Astrocyte (in vitro differentiated cells and primary cell): Measurements from ENCODE around the gene TAS2R20. TPM values are rescaled to one million over a fixed set of nuclear protein-coding genes. Genes with fewer than 3 reads are reported as not detected.

Source experiments
- DNase-seq: peaks from one replicate; pipeline ENCODE4 v3.0.0-alpha.2; 2010; ENCODE audit warnings: low read depth
- FAIRE-seq: peaks from 2 replicates; lab custom pipeline; 2011; peaks lifted over from hg19 to GRCh38; lab: Jason Lieb, UNC
- H2AFZ ChIP-seq: 2 replicates; pipeline ENCODE4 v1.6.0; 2012; ENCODE audit warnings: low read depth, low read length, inconsistent platforms
- H3K27ac ChIP-seq: 2 replicates; pipeline ENCODE4 v1.5.1; 2011; ENCODE audit warnings: low read depth, low read length, inconsistent platforms
- H3K27me3 ChIP-seq: 2 replicates; pipeline ENCODE4 v1.6.0; 2011; ENCODE audit warnings: low read length, inconsistent platforms; ENCODE audit not compliant: insufficient read depth
- H3K36me3 ChIP-seq: 2 replicates; pipeline ENCODE4 v1.5.1; 2011; ENCODE audit warnings: low read length, inconsistent platforms; ENCODE audit not compliant: insufficient read depth
- H3K4me1 ChIP-seq: 2 replicates; pipeline ENCODE4 v1.5.1; 2011; ENCODE audit warnings: low read length, inconsistent platforms; ENCODE audit not compliant: insufficient read depth
- H3K4me2 ChIP-seq: 2 replicates; pipeline ENCODE4 v1.6.0; 2012; ENCODE audit warnings: low read length, inconsistent platforms
- H3K4me3 ChIP-seq: 2 replicates; pipeline ENCODE4 v1.5.1; 2011; ENCODE audit warnings: low read depth, mild to moderate bottlenecking, low read length, inconsistent platforms; ENCODE audit not compliant: insufficient read depth
- H3K79me2 ChIP-seq: 2 replicates; pipeline ENCODE4 v1.6.0; 2012; ENCODE audit warnings: mild to moderate bottlenecking, low read length, inconsistent platforms; ENCODE audit not compliant: insufficient read depth
- H3K9ac ChIP-seq: 2 replicates; pipeline ENCODE4 v1.6.0; 2012; ENCODE audit warnings: mild to moderate bottlenecking, low read length, inconsistent platforms
- H3K9me3 ChIP-seq: 2 replicates; pipeline ENCODE4 v1.5.1; 2012; ENCODE audit warnings: low read depth, mild to moderate bottlenecking, low read length, inconsistent platforms; ENCODE audit not compliant: insufficient read depth
- H4K20me1 ChIP-seq: 2 replicates; pipeline ENCODE4 v1.6.0; 2012; ENCODE audit warnings: low read length, inconsistent platforms; ENCODE audit not compliant: insufficient read depth
- H3K27ac Mint-ChIP-seq: one replicate; pipeline ENCODE4 v1.8.0; 2021; ENCODE audit warnings: mild to moderate bottlenecking, mixed read lengths; ENCODE audit not compliant: unreplicated experiment
- H3K27me3 Mint-ChIP-seq: one replicate; pipeline ENCODE4 v1.8.0; 2021; ENCODE audit warnings: low read depth, mixed read lengths; ENCODE audit not compliant: unreplicated experiment
- H3K36me3 Mint-ChIP-seq: one replicate; pipeline ENCODE4 v1.8.0; 2021; ENCODE audit warnings: low read depth, mixed read lengths; ENCODE audit not compliant: unreplicated experiment
- H3K4me1 Mint-ChIP-seq: one replicate; pipeline ENCODE4 v1.8.0; 2021; ENCODE audit warnings: low read depth, mixed read lengths; ENCODE audit not compliant: unreplicated experiment
- H3K4me3 Mint-ChIP-seq: one replicate; pipeline ENCODE4 v1.8.0; 2021; ENCODE audit warnings: mild to moderate bottlenecking, moderate library complexity, mixed read lengths; ENCODE audit not compliant: unreplicated experiment
- H3K9me3 Mint-ChIP-seq: one replicate; pipeline ENCODE4 v1.8.0; 2021; ENCODE audit warnings: mild to moderate bottlenecking, mixed read lengths; ENCODE audit not compliant: unreplicated experiment
- EZH2 ChIP-seq: IDR thresholded peaks from 2 replicates; pipeline ENCODE4 v1.6.1; 2012; ENCODE audit warnings: mild to moderate bottlenecking, low read length, inconsistent platforms; ENCODE audit not compliant: insufficient read depth
- total RNA-seq: library from RNA; stranded (reverse); gene quantifications from 2 replicates; pipeline ENCODE4 v1.2.1, GENCODE V29; 2021
- TF ChIP-seq, protein P1 (sequence below): IDR thresholded peaks from 2 replicates; pipeline ENCODE4 v1.5.1; 2011; ENCODE audit warnings: low read depth, mild to moderate bottlenecking, inconsistent platforms, low read length, moderate library complexity; ENCODE audit not compliant: insufficient read depth

TAS2R20 gene
- total RNA-seq, 1 donor from 2014 or later: 0.57 TPM

DNA sequence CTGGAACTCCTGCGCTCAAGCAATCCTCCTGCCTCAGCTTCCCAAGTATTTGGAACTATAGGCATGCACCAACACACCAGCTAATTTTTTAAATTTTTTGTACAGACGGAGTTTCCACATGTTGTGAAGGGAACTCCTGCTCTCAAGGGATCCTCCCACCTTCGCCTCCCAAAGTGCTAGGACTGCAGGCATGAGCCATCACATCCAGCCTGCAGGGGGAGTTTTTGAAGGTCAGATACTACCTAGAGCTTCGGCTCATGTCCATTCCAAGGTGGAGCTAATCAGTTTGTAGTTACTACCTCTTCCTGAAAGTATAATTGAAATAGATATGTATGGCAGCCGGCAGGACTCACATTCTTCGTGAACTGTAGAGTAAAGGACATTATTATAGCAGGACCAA lies 28.0 kb upstream of the TAS2R20 start:
- Histone ChIP-seq H3K4me3 (no peak overlapping the region), H3K9ac (no peak overlapping the region), H3K9me3 (no peaks in the 10 kb centered on the region), H3K27ac (no peak overlapping the region), H3K27me3 (no peaks in the 10 kb centered on the region), H2AFZ (no peak overlapping the region), H4K20me1 (peaks cover 3% of the 10 kb centered on the region), H3K4me2 (no peak overlapping the region), H3K4me1 (no peaks in the 10 kb centered on the region), H3K79me2 (no peaks in the 10 kb centered on the region), H3K36me3 (no peaks in the 10 kb centered on the region)
- no peaks in the 10 kb centered on the region for H3K4me1 Mint-ChIP-seq
- no peaks in the 10 kb centered on the region for H3K27me3 Mint-ChIP-seq
- H3K36me3 Mint-ChIP-seq: peaks cover 10% of the 10 kb centered on the region
- H3K9me3 Mint-ChIP-seq: no peaks in the 10 kb centered on the region
- H3K27ac Mint-ChIP-seq: no peak overlapping the region
- FAIRE-seq (no peak), DNase-seq (no peak)
- H3K4me3 Mint-ChIP-seq: no peak overlapping the region
- TF ChIP-seq EZH2: no peak
- TF ChIP-seq, protein P1, sequence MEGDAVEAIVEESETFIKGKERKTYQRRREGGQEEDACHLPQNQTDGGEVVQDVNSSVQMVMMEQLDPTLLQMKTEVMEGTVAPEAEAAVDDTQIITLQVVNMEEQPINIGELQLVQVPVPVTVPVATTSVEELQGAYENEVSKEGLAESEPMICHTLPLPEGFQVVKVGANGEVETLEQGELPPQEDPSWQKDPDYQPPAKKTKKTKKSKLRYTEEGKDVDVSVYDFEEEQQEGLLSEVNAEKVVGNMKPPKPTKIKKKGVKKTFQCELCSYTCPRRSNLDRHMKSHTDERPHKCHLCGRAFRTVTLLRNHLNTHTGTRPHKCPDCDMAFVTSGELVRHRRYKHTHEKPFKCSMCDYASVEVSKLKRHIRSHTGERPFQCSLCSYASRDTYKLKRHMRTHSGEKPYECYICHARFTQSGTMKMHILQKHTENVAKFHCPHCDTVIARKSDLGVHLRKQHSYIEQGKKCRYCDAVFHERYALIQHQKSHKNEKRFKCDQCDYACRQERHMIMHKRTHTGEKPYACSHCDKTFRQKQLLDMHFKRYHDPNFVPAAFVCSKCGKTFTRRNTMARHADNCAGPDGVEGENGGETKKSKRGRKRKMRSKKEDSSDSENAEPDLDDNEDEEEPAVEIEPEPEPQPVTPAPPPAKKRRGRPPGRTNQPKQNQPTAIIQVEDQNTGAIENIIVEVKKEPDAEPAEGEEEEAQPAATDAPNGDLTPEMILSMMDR: no peak

DNA sequence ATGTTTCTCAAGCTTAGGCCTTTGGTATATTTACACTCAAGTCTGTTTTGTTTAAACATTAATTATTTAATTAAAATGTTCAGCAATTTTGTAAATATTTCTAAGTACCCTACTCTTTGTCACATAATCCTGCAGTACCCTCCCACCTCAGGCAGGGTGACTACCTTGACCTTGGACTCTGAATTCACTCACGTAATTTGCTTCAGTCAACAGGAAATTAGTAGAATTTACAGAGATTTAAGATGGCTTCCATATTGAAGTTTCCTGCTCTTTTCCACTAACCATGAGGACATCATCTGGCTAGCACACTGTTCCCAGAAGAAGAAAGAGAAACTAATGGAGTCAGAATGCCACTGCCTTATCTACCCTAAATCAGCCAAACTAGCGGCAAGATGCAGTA lies 25.3 kb upstream of the TAS2R20 start:
- FAIRE-seq (no peak), DNase-seq (no peak)
- H3K36me3 ChIP-seq: no peaks in the 10 kb centered on the region
- H3K79me2 ChIP-seq: no peaks in the 10 kb centered on the region
- Mint-ChIP-seq H3K4me3 (no peak overlapping the region), H3K9me3 (no peaks in the 10 kb centered on the region), H3K36me3 (peaks cover 10% of the 10 kb centered on the region), H3K4me1 (no peaks in the 10 kb centered on the region), H3K27ac (no peak overlapping the region), H3K27me3 (no peaks in the 10 kb centered on the region)
- no peak overlapping the region for H2AFZ ChIP-seq
- H4K20me1 ChIP-seq: peaks cover 3% of the 10 kb centered on the region
- no peaks in the 10 kb centered on the region for H3K27me3 ChIP-seq
- no peak overlapping the region for H3K4me2 ChIP-seq
- H3K9me3 ChIP-seq: no peaks in the 10 kb centered on the region
- H3K27ac ChIP-seq: no peak overlapping the region
- H3K9ac ChIP-seq: no peak overlapping the region
- no peak overlapping the region for H3K4me3 ChIP-seq
- no peak for TF ChIP-seq EZH2
- no peaks in the 10 kb centered on the region for H3K4me1 ChIP-seq

DNA sequence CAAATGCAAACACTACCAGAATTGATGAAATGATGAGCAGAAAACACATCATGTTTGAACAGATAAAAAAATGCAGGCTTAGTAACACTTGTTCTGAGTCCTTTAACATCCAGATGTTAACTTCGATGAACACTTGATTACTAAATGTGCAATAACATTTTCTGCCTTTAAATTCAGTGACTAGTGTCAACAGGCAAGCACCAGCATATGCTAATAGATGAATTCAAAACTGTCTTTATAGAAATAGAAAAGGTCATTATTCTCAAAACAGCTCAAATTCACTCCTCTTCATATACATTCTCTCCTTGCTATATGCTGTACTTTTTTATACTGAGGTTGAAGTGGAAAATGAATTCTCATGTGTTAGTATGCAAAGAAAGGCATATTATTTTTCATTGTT lies 24.4 kb upstream of the TAS2R20 start, which contains the start of gene TAS2R19:
TAS2R19 (minus strand) TSS at position 101 of the 400 bp plus-strand sequence; CDS start at position 52, 49 bp downstream.
- Mint-ChIP-seq H3K9me3 (no peaks in the 10 kb centered on the region), H3K27me3 (no peaks in the 10 kb centered on the region), H3K27ac (no peak within 1 kb of the TSS), H3K4me1 (no peaks in the 10 kb centered on the region), H3K36me3 (peaks cover 5% of the 10 kb centered on the region), H3K4me3 (no peak within 1 kb of the TSS)
- Histone ChIP-seq H3K4me1 (no peaks in the 10 kb centered on the region), H2AFZ (no peak within 1 kb of the TSS), H3K4me2 (no peak within 1 kb of the TSS), H3K4me3 (no peak within 1 kb of the TSS), H3K27ac (no peak within 1 kb of the TSS), H3K36me3 (no peaks in the 10 kb centered on the region), H3K27me3 (no peaks in the 10 kb centered on the region), H3K79me2 (no peaks in the 10 kb centered on the region), H4K20me1 (peaks cover 3% of the 10 kb centered on the region), H3K9me3 (no peaks in the 10 kb centered on the region), H3K9ac (no peak within 1 kb of the TSS)
- DNase-seq (no peak), FAIRE-seq (peak; percentile 17)
- TF ChIP-seq, protein P1: no peak
- no peak for TF ChIP-seq EZH2
